Measurements from ENCODE around the gene C4orf17. TPM values are rescaled to one million over a fixed set of nuclear protein-coding genes. Genes with fewer than 3 reads are reported as not detected.

Gene C4orf17
- total RNA-seq, 1 donor = not detected

DNA sequence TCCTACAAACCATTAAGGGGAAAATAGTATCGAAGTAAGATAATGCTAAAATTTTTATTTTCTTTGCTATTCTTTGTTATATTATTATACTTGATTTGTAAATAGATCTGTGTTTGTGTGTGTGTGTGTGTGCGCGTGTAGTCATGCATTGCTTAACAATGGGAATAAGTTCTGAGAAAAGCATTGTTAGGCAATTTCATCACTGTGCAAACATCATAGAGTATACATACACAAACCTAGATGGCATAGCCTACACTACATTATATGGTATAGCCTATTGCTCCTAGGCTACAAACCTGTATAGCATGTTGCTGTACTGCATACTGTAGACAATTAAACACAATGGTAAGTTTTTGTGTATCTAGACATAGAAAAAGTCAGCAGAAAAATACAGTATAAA is 80.9 kb downstream of the C4orf17 start:
- TF ChIP-seq, protein P1, sequence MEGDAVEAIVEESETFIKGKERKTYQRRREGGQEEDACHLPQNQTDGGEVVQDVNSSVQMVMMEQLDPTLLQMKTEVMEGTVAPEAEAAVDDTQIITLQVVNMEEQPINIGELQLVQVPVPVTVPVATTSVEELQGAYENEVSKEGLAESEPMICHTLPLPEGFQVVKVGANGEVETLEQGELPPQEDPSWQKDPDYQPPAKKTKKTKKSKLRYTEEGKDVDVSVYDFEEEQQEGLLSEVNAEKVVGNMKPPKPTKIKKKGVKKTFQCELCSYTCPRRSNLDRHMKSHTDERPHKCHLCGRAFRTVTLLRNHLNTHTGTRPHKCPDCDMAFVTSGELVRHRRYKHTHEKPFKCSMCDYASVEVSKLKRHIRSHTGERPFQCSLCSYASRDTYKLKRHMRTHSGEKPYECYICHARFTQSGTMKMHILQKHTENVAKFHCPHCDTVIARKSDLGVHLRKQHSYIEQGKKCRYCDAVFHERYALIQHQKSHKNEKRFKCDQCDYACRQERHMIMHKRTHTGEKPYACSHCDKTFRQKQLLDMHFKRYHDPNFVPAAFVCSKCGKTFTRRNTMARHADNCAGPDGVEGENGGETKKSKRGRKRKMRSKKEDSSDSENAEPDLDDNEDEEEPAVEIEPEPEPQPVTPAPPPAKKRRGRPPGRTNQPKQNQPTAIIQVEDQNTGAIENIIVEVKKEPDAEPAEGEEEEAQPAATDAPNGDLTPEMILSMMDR (IDR thresholded peaks at IDR 0.05; ENCODE audit: insufficient read depth, low read depth, low read length) = no peak
- no peak for DNase-seq (ENCODE audit: low read depth)
- no peak overlapping the region for H3K4me3 ChIP-seq (ENCODE audit: low read depth, low read length)

Other genes with a start within 250 kb of the C4orf17 start
- not detected in 2 replicates for gene ADH1A, start 220.0 kb upstream of the C4orf17 start, total RNA-seq
- 0.32 and 0.43 TPM in 2 replicates for gene ADH1B, start 189.6 kb upstream of the C4orf17 start, total RNA-seq
- 1.3 TPM in 1 of 2 replicates, not detected in the other for gene ADH1C, start 158.3 kb upstream of the C4orf17 start, total RNA-seq
- gene ADH7, start 75.7 kb upstream of the C4orf17 start, total RNA-seq = not detected in 2 replicates
- gene TRMT10A, start 53.0 kb downstream of the C4orf17 start, total RNA-seq = 4.5 and 5.6 TPM in 2 replicates
- under 0.01 TPM in 1 of 2 replicates, not detected in the other for gene MTTP, start 63.8 kb downstream of the C4orf17 start, total RNA-seq
- gene C4orf54, start 146.8 kb downstream of the C4orf17 start, total RNA-seq = under 0.01 TPM in 1 of 2 replicates, not detected in the other